Activated T-cell treated with anti-CD3 and anti-CD28 coated beads, Interleukin-2, amount 50 U/mL, for 48 hours (primary cell): Measurements from ENCODE around the gene ICA1.
"Not testable (repeated sequence)": the region's sequence is repeated elsewhere in the genome, so short reads cannot be mapped to it uniquely, and the experiment has no call there.

Experiments
- DNase-seq, 2 experiments: peaks; one replicate each; pipeline ENCODE4 v3.0.0-alpha.2; 2020

ICA1 gene

GRCh38 chr7:8260871-8261694 lies 884 bp downstream of the ICA1 start:
- peak; percentile 43 to 46 for DNase-seq

DNA sequence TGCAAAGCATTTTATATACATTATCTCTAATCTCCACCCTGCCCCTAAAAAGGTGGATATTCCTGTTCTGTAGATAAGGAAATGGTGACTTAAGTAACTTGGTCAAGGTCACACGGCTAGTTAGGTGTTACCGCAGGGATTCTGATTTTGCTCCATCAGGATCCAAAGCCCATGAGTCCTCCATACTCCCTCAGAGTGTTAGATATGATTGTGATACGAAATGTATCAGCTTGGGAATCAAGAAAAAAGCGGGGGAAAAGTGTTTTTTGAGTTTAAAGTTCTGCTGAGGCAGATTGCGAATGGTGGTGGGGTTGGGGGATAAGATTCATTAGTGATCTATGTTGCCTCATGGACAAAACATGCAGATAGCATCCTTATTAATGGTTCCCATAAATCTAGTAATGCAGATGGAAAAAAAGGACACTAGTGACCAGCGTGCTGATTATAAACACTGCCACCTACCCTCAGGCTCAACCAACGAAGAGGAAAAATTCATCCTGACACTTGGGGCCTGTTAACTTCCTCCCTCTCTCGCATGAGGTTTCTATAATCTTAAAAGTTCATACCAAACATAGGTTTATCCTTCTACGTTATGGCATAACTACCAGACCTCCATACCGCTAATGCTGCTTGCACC lies 2.3 kb downstream of the ICA1 start:
- DNase-seq = no peak

DNA sequence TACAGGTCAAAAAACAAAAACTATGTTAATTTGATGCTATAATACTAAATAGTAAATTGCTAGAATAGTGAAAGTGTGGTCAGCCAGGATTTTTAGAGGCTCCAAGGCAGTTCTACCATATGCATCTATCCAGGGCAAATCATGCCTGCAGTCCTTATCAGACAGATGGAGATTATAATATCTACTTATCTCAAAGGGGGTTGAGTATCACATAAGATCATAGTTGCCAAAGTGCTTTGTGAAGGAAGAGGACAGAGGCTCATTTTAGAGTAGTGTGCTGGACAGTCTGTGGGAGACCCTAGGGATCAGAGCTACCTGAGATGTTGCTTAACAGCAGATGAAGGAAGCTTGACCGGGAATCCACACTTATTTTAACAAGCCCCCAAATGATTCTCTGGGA lies 3.2 kb downstream of the ICA1 start:
- DNase-seq = no peak

GRCh38 chr7:8258166-8258565 lies 3.8 kb downstream of the ICA1 start:
- no peak for DNase-seq

GRCh38 chr7:8255680-8256655 lies 6.0 kb downstream of the ICA1 start:
- no peak for DNase-seq

GRCh38 chr7:8254667-8255066 lies 7.3 kb downstream of the ICA1 start:
- DNase-seq = no peak

DNA sequence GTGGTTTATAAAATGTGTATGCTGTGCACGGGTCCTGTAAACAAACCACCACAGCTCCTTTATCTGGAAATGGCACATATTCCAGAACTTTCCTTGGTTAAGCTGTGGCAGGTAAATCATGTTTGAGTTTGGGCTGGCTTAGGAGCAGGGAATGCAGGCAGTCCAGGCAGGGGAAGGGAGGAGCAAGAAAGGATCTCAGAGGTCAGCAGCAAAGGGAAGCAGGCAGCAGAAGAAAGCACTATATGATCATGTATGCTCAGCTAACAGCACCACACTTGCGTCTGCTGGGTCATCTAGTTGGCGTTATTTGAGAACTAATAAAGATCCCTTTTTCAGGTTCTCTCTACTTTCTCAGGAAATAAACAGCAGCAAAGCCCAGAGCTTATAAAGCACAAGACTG lies 7.8 kb downstream of the ICA1 start:
- no peak for DNase-seq

GRCh38 chr7:8251195-8251594 lies 10.8 kb downstream of the ICA1 start:
- DNase-seq = no peak

DNA sequence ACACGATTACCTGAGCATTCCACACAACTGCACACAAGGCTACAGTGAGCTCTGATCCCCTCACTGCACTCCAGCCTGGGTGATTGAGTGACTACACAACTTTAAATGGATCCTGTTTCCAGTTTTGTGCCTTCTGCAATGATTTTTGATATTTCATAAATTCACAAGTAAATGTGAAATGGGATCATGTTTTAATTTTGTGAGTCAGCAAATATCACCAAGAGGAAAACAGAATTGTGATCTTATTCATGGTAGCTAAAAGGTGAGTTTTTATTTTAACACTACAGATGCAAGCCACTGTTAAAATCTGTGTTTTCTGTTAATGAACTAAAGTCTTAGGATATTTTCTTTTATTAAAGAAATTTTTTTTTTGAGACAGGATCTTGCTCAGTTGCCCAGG lies 11.4 kb downstream of the ICA1 start:
- no peak for DNase-seq

GRCh38 chr7:8249121-8249520 lies 12.8 kb downstream of the ICA1 start:
- peak in 1 of 2 experiments; percentile 19 for DNase-seq

GRCh38 chr7:8246020-8246419 lies 15.9 kb downstream of the ICA1 start:
- DNase-seq = no peak

- DNase-seq = not testable (repeated sequence)
Measured at GRCh38 chr7:8245032-8245431, 16.9 kb downstream of the ICA1 start.

DNA sequence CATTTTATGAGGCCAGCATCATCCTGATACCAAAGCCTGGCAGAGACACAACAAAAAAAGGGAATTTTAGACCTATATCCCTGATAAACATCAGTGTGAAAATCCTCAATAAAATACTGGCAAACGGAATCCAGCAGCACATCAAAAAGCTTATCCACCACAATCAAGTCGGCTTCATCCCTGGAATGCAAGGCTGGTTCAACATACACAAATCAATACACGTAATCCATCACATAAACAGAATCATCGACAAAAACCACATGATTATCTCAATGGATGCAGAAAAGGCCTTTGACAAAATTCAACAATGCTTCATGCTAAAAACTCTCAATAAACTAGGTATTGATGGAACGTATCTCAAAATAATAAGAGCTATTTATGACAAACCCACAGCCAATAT lies 18.9 kb downstream of the ICA1 start:
- not testable (repeated sequence) for DNase-seq

- not testable (repeated sequence) for DNase-seq
Measured at GRCh38 chr7:8239702-8240362, 22.1 kb downstream of the ICA1 start.

DNA sequence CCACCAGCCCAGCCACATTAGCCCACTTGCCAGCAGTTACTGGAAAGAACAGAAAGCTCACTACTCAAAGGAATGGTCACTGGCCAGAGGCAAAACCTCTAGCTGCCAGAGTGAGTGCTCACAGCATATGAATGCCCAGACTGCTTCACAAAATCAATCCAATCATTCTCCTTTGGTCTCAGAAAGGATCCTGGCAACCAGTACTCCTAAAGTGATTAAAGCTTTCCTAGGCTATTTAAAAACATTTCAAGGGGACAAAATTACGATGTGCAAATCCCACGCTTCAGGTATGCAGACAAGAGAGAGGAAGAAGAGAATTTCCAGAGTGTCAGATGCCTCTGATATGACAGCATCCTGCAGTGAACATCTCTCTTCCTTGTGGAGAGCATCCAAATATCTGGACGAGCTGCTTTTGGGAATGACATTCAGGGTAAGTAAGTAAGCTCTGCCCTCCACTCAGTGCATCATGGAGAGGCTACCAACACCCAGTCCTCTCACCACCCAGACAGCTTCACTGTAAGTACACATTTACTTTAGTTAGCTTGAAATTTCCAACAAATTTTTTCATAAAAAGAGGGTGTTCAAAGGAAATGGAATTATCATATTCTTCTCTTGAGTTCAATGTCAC lies 25.1 kb downstream of the ICA1 start:
- no peak for DNase-seq

DNA sequence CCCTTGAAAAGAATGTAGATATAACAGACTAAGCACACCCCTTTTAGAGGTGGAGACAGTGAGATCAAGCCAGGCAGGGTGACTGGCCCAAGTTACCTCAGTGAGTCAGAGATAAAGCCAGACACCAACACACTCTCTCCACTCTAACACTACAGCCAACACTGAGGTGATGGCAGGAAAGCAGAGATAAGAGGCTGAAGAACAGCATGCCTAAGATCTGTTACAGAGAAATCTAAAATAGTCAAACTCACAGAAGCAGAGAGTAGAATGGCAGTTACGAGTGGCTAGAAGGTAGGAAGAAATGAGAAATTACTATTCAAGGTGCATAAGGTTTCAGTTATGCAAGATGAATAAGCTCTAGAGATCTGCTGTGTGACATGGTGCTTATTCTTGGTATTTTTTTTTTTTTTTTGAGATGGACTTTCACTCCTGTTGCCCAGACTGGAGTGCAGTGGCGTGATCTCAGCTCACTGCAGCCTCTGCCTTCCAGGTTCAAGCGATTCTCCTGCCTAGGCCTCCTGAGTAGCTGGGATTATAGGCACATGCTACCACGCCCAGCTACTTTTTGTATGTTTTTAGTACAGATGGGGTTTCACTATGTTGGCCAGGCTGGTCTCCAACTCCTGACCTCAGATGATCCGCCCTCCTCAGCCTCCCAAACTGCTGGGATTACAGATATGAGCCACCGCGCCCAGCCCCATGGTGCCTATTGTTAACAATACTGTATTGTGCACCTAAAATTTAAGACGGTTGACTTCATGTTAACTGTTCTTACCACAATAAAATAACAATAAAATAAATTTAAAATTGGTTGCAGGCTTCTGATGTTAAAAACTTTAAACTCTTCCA lies 28.7 kb downstream of the ICA1 start:
- no peak for DNase-seq

DNA sequence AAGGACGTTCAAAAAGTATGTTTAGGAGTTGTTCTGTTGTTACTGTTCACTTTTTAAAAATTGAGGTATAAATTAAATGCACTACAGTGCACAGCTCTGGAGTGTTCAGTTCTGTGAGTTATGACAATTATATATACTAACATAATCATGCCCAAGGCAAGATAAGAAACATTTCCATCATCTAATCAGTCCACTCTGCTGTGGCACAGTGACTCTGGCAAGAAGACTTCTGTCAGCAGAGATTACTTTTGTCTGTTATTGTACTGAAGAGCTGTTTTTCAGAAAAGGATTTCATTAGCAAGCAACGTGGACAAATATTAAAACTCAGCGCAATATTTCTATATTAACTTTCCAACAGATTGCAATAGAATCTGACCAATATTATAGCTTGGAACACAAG lies 32.0 kb downstream of the ICA1 start:
- DNase-seq = no peak

- no peak for DNase-seq
Measured at GRCh38 chr7:8228766-8229674, 32.9 kb downstream of the ICA1 start.

- DNase-seq = no peak
Measured at GRCh38 chr7:8228068-8228467, 33.9 kb downstream of the ICA1 start.

GRCh38 chr7:8227261-8227660 lies 34.7 kb downstream of the ICA1 start:
- DNase-seq = no peak
